ACHN (cell line): ENCODE data around the gene PDE4D.
"Not testable (repeated sequence)": the region's sequence is repeated elsewhere in the genome, so short reads cannot be mapped to it uniquely, and the experiment has no call there.

Source experiments
- DNase-seq: peaks from one replicate; pipeline ENCODE4 v3.0.0-alpha.2; 2015
- in situ Hi-C: cut with HindIII; loops from 2 replicates; pipeline ENCODE4 v1.10.0; 2017; ENCODE audit warnings: low sequenced_read_pairs, low pct_ligation_motif_present, low pct_unique_long_range_greater_than_20kb

PDE4D gene

DNA sequence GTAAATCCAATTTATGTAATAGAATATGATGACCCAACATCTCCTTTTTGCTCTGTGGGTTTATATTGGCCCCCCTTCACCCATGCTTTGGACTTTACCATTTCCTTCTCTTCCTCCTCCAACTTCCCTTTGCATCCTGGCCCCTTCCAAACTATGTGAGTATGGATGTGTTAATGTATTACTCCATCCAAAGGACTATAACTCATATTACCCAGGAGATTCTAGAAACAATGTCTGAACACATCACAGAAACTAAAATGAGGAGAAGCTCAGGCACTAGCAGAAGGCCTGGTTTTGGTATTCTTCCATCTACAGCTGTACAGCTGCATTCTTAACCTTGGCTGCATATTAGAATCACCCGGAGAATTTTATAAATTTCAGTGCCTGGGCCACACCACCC lies 110.7 kb downstream of the PDE4D start:
- in situ Hi-C loops = no loop called here
- DNase-seq = no peak

DNA sequence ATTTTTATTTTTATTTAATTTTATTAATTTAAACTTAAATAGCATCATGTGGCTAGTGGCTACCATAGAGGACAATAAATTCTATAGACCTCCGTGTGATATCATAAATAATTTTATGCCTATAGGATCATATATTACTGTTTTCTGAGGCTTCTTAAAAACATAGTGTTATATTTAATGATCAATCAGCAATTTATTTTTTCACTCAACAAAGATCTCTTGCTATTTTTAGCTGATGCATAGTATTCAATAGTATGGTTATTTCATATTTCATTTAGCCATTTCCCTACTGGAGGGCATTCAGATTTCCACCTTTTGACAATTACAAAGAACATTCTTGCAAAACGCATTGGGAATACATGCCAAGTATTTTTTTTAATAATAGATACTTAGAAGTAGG lies 114.1 kb downstream of the PDE4D start:
- in situ Hi-C loops = no loop called here
- no peak for DNase-seq

GRCh38 chr5:59777028-59777427 lies 116.5 kb downstream of the PDE4D start:
- in situ Hi-C loops = no loop called here
- no peak for DNase-seq

GRCh38 chr5:59773294-59773693 lies 120.2 kb downstream of the PDE4D start:
- in situ Hi-C loops = no loop called here
- DNase-seq = no peak

- DNase-seq = no peak
- in situ Hi-C loops = no loop called here
Observed at GRCh38 chr5:59772757-59773156, 120.8 kb downstream of the PDE4D start.

- in situ Hi-C loops = no loop called here
- no peak for DNase-seq
Observed at GRCh38 chr5:59772206-59772605, 121.3 kb downstream of the PDE4D start.

DNA sequence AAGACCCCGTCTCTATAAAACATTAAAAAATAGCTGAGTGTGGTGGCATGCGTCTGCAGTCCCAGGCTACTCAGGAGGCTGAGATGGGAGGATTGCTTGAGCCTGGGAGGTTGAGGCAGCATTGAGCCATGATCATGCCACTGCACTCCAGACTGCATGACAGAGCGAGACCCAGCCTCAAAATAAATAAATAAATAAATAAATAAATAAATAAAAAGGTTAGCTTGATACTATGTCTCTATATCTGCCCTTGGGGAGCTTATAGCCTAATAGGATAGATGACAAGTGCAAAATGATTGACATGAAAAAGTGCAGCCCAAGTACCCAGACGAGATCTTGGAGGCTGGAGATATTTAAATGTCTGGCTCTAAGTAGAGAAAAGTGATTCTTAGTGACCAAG lies 122.6 kb downstream of the PDE4D start:
- in situ Hi-C loops = no loop called here
- no peak for DNase-seq

DNA sequence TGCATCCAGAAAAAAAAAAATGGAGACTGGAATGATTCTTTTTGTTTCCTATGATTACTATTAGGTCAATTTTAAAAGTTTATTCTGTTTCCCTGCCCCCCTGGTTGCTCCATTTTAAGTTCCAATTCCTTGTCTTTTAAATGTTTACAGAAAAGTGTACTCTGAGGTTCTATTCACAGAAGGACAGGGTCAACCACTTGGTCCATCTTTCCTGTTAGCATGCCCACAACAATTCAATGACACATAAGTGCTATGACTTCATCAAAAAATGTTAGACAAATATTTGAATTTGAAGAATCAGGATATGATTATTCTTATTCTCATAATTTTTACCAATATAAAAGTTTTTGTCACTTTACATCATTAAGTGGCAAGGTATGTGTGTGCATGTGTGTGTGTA lies 123.7 kb downstream of the PDE4D start:
- in situ Hi-C loops = no loop called here
- DNase-seq = no peak

DNA sequence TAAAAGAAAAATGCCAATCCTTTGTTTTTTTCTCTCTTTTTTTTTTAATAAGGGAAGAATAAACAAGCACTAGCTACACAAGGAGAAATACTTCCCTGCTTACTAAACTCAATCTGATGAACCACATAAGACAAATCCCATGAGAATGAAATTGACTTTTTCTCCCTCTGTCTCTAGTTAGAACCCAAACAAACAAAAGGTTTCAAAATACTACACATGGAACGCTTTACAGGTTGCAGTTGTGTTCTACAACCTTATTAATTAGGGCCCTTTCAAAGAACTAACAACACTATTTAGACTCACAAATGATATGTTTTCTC lies 124.5 kb downstream of the PDE4D start:
- no peak for DNase-seq
- in situ Hi-C loops = no loop called here

DNA sequence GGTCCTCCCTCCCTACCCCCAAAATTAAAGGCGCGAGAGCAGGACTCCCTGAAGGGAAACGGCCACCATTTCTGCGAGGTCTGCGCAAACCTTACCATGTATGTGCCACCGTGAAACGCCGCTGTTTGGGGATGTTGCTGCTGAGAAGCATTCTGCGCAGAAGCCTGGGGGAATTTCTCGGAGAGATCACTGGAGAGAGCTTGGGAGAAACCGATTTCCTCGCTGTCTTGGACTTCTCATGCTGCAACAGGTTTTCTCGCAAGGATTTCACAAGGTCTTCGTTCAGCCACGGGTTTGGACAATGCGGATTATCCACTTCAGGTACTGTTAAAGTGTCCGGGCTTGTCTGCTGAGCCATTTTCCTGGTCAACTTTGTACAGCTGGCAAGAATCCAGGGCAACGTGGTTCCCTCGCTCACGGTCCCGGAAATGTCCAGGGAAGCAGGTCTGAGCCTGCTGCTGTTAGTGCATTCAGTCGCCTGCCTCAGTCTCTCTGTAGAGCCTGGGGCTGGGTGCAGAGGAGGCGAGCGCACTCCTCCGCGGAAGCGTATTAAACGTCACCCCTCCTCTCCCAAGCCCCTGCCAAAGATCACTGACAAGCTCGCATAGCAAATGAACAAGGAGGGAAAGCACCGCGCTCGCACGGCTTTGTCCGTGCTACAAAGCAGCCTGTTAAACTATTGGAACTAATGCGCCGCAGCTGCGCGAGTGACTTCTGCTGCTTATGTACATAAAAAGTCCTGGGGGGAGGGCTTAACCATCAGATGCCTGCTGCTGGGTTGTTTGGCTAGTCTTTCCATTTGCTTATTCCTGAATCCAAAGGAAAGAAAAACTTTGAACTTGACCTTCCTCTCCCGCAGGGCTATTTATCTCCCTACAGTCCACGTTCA lies 125.1 kb downstream of the PDE4D start:
- DNase-seq = peak; percentile 74
- in situ Hi-C loops = no loop called here

- DNase-seq = no peak
- in situ Hi-C loops = no loop called here
Observed at GRCh38 chr5:59767681-59768151, 125.8 kb downstream of the PDE4D start.

GRCh38 chr5:59767211-59767605 lies 126.3 kb downstream of the PDE4D start:
- no peak for DNase-seq
- in situ Hi-C loops = no loop called here

- DNase-seq = no peak
Observed at GRCh38 chr5:59766427-59767210, 126.9 kb downstream of the PDE4D start.

GRCh38 chr5:59765446-59765845 lies 128.1 kb downstream of the PDE4D start:
- in situ Hi-C loops = no loop called here
- no peak for DNase-seq

More at GRCh38 chr5:59766427-59767210, 126.9 kb downstream of the PDE4D start:
- in situ Hi-C loops = no loop called here

DNA sequence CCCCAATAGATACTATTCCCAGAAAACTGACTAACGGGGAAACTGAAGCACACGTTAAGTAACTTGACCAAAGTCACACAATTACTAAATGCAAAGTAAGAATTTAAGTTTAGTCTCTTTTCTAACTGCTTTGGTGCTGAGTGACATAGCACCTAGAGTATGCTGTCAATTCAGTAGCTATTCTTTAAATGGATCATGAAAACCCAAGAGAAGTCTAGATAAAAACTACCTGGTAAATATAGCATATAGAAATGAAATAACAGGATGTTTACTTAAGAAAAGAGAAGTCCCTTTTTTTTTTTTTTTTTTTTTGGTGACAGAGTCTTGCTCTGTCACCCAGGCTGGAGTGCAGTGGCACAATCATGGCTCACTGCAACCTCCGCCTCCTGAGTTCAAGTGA lies 129.2 kb downstream of the PDE4D start:
- no peak for DNase-seq
- in situ Hi-C loops = no loop called here

DNA sequence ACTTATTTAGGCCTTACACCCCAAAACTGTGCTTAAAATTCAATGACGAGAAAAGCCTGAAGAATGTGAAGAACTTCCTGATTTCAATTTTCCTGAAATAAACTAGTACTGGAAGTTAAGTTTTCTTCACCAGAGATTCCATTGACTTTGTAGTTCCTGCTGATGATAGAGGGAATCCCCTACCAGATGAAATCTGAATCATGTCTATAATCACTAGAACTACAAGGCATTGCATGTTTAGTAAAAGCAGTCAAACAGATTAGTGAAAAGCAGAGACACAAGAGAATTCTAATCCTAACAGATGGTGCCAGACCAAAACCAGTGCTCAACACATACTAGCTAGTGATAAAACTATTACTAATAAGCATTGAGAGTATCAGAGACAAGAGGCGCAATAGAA lies 130.0 kb downstream of the PDE4D start:
- DNase-seq = no peak
- in situ Hi-C loops = no loop called here

DNA sequence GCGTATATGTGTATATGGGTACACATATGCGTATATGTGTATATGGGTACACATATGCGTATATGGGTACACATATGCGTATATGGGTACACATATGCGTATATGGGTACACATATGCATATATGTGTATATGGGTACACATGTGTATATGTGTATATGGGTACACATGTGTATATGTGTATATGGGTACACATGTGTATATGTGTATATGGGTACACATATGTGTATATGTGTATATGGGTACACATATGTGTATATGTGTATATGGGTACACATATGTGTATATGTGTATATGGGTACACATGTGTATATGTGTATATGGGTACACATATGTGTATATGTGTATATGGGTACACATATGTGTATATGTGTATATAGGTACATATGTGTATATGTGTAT lies 131.3 kb downstream of the PDE4D start:
- DNase-seq, in situ Hi-C loops: not testable (repeated sequence)

DNA sequence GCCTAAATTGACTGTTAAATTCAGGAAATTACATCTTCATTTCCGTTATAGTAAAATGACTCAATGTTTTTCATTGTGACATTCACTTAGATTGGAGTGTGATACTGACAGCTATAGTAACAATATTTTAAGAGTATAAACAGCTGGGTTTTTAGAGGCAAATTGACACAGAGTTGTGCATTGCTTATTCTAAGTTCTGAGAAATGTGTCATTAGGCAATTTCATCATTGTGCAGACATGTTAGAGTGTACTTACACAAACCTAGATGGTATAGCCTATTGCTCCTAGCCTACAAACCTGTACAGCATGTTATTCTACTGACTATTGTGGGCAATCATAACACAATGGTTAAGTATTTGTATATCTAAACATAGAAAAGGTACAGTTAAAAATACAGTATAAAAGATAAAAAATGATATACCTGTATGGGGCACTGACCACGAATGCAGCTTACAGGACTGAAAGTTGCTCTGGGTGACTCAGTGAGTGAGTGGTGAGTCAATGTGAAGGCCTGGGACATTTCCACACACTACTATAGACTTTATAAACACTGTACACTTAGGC lies 132.7 kb downstream of the PDE4D start:
- peak; percentile 53 for DNase-seq
- in situ Hi-C loops = no loop called here

DNA sequence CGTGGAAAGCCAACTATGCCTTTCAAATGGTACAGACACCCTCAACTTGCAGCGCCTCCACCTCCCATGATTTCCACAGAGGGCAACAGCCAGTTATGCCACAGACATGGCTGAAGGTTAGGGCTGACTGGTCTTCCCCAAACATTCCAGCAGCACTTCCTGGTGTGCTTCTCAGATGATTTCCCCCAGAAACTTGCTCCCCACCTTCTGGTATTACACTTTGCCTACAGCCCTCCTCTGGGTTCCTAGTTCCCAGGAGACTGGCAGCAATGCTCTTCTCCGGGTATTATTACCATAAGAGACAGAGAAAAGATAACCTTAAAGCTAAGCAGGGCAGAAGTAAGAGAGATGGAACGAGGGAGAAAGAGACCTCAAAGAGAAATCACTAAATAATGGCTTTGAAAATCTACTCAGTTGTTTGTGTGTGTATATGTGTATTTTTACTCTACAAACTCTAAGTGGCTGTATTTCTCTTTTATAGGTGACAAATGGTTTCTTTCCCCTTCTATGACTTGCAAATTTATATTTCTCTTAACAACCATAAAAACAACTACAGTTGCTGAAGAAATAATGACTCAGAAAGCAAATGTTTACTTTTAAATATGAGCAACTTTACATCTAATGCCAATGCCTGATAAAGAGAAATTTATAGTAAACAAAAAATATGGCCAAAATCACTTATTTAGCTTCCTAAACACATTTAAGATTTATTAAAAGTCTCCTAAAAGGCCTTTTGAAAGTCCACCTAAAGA lies 133.8 kb downstream of the PDE4D start:
- peak; percentile 49 for DNase-seq
- in situ Hi-C loops = no loop called here
